Immature natural killer cell (primary cell): Measurements from ENCODE around the gene PHC3. TPM values are rescaled to one million over a fixed set of nuclear protein-coding genes. Genes with fewer than 3 reads are reported as not detected.

Experiments used
- DNase-seq, 3 donors: peaks; one replicate each; pipeline ENCODE4 v3.0.0; 2022; ENCODE audit warnings: mixed read lengths in 1 of 3
- H3K27ac Mint-ChIP-seq, 6 donors: one replicate each; pipeline ENCODE4 v1.8.0; 2020; ENCODE audit warnings: mixed read lengths in 6 of 6, mild to moderate bottlenecking in 5 of 6, inconsistent platforms in 4 of 6, moderate library complexity in 3 of 6
- H3K27me3 Mint-ChIP-seq, 3 donors: one replicate each; pipeline ENCODE4 v1.8.0; 2020 to 2021; ENCODE audit warnings: low read depth in 3 of 3, mild to moderate bottlenecking in 3 of 3, mixed read lengths in 3 of 3, moderate library complexity in 3 of 3, inconsistent platforms in 1 of 3
- H3K36me3 Mint-ChIP-seq, 3 donors: one replicate each; pipeline ENCODE4 v1.8.0; 2020; ENCODE audit warnings: mixed read lengths in 3 of 3, inconsistent platforms in 2 of 3, mild to moderate bottlenecking in 2 of 3
- H3K4me1 Mint-ChIP-seq, 2 donors: one replicate each; pipeline ENCODE4 v1.8.0; 2020; ENCODE audit warnings: inconsistent platforms in 2 of 2, mild to moderate bottlenecking in 2 of 2, mixed read lengths in 2 of 2, moderate library complexity in 1 of 2
- H3K4me3 Mint-ChIP-seq, 5 donors: one replicate each; pipeline ENCODE4 v1.8.0; 2020; ENCODE audit warnings: mild to moderate bottlenecking in 5 of 5, mixed read lengths in 5 of 5, inconsistent platforms in 3 of 5, moderate library complexity in 3 of 5
- H3K9me3 Mint-ChIP-seq, 6 donors: one replicate each; pipeline ENCODE4 v1.8.0; 2020; ENCODE audit warnings: mild to moderate bottlenecking in 6 of 6, mixed read lengths in 6 of 6, inconsistent platforms in 4 of 6, moderate library complexity in 3 of 6
- polyA plus RNA-seq, 3 donors: library from polyadenylated mRNA; unstranded; fragments of 300-500 nt; fragmentation: Illumina TruSeq; gene quantifications; one replicate each; pipeline ENCODE4 v1.2.3, GENCODE V29; 2021

Gene PHC3, protein sequence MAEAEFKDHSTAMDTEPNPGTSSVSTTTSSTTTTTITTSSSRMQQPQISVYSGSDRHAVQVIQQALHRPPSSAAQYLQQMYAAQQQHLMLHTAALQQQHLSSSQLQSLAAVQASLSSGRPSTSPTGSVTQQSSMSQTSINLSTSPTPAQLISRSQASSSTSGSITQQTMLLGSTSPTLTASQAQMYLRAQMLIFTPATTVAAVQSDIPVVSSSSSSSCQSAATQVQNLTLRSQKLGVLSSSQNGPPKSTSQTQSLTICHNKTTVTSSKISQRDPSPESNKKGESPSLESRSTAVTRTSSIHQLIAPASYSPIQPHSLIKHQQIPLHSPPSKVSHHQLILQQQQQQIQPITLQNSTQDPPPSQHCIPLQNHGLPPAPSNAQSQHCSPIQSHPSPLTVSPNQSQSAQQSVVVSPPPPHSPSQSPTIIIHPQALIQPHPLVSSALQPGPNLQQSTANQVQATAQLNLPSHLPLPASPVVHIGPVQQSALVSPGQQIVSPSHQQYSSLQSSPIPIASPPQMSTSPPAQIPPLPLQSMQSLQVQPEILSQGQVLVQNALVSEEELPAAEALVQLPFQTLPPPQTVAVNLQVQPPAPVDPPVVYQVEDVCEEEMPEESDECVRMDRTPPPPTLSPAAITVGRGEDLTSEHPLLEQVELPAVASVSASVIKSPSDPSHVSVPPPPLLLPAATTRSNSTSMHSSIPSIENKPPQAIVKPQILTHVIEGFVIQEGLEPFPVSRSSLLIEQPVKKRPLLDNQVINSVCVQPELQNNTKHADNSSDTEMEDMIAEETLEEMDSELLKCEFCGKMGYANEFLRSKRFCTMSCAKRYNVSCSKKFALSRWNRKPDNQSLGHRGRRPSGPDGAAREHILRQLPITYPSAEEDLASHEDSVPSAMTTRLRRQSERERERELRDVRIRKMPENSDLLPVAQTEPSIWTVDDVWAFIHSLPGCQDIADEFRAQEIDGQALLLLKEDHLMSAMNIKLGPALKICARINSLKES
- 10 to 100 TPM; 18.2 to 37.2 (median 19.0) TPM for polyA plus RNA-seq

DNA sequence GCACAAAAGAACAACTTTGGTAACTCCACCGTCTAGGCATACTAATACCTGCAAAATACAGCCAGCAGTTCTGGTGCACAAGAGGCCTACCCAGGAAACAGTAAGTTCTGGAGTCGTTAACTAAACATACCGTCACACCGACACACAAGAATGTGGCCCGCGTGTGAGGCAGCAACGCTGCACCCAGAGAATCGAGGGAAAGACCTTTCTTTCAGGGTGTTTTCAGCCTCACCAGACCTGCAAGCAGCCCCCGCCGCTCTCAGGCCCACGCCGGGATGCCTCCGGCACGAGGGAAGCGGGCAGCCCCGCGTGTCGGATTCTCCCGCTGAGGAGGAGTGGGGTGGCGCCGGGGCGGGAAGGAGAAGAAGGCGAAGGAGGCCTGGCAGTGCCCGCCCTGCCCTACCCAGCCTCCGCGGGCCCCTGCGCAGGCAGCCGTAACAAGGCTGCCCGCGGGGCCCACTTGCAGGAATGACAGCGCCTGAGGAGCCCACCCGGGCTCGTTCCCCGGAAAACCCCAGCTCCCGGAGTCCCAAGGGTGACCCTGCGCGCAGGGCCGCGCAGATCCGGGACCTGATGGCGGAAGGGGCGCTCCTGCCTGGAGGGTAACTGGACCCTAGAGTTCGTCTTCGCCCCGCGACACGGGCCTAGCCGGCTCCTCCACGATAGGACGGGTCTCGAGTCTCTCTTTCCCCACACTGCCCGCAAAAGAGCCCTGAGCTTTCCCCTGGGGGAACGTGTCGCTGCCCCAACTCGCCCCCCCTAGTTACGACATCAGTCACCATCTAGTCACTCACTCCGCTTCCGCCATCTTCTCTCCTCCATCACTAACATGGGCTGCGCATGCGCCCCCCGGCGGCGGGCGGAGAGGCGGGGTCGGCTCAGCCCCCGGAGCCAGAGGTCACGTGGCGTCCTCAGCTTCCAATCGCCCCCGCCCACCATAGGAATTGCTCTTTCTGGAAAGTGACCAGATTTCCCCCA lies at the start of gene PHC3:
PHC3 (minus strand) TSS at position 826 of the 978 bp plus-strand sequence; CDS start at position 808, 18 bp downstream.
- Mint-ChIP-seq H3K4me1 (peaks cover 26 to 40% of the 10 kb centered on the region in 2 donors), H3K27ac (peak within 1 kb of the TSS; percentile 95 to 100 (median 100)), H3K36me3 (peaks cover 2 to 17% (median 3%) of the 10 kb centered on the region in 3 donors), H3K4me3 (peak within 1 kb of the TSS; percentile 98 to 100 (median 99)), H3K9me3 (no peaks in the 10 kb centered on the region), H3K27me3 (peaks cover 3 to 14% (median 7%) of the 10 kb centered on the region in 3 donors)
- peak; percentile 93 for DNase-seq

DNA sequence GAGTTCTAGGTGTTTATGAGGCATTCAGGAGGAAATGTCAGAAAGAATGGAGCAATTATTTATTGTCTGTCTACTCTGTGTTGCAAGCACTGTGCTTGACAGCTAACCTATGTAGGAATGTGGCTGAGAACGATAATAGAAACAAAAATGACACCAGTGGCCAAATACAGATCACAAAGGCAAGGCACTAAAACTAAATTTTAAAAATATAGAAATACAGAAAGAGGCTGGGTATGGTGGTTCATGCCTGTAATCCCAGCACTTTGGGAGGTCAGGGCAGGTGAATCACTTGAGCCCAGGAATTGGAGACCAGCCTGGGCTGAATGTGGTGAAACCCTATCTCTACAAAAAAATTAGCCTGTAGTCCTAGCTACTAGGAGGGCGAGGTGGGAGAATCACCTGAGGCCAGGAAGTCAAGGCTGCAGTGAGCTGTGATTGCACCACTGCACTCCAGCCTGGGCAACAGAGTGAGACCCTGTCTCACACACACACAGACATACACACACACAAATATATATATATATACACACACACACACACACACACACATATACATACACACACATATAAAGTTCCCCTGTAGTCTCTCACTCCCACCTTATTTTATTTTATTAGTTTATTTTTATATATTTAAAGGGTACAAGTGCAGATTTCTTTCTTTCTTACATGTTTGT lies 46.7 kb upstream of the PHC3 start:
- no peak for DNase-seq
- peaks cover 8 to 10% of the 10 kb centered on the region in 2 donors for H3K4me1 Mint-ChIP-seq
- no peak overlapping the region for H3K27ac Mint-ChIP-seq
- no peaks in the 10 kb centered on the region for H3K9me3 Mint-ChIP-seq
- no peaks in the 10 kb centered on the region for H3K36me3 Mint-ChIP-seq
- no peak overlapping the region for H3K4me3 Mint-ChIP-seq
- no peaks in the 10 kb centered on the region for H3K27me3 Mint-ChIP-seq

DNA sequence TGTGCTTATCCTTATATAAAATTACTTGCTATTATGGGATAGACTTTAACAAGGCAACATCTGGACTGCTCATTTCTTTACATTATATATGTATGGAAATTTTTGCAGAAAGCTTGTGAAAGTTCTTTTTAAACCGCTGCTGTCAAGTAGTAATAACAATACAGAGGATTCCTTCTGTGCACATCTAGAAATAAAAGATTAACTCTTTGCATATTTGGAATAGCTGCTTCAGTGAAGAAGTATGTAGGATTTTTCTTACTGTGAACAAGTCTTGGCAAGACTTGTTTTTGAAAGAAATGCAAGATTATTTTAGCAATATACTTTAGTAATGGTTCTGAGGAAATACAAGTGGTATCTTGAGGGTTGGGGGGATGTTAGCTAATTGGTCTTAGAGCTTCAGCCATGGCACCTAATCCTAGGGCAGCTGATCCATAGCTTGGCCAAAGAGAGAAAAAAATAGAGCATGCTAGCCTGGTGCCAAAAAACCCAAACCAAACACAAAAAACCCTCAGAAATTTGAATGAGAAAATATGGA lies 45.0 kb upstream of the PHC3 start:
- H3K9me3 Mint-ChIP-seq: no peaks in the 10 kb centered on the region
- peaks cover 19 to 23% of the 10 kb centered on the region in 2 donors for H3K4me1 Mint-ChIP-seq
- peaks cover 0 to 2% (median 0%) of the 10 kb centered on the region in 3 donors for H3K27me3 Mint-ChIP-seq
- DNase-seq: no peak
- no peaks in the 10 kb centered on the region for H3K36me3 Mint-ChIP-seq
- no peak overlapping the region for H3K4me3 Mint-ChIP-seq
- H3K27ac Mint-ChIP-seq: no peak overlapping the region

DNA sequence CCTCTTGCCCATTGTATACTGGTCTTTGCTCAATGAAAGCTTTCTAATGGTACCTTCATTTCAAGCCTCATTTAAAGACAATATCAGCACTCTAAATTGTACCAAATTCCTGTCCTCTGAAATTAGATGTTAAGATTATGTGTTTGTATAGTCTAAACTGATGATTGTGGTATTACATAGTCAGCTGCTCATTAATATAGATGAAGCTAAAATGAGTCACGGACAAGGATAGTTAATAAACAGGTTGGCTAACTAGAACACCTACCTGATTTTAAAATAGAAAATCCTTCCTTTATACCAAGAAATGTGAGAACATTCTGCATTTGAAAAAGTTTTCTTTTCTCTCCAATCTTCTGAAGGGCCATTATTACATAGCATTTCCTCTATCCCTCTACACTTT lies 43.6 kb upstream of the PHC3 start:
- no peak overlapping the region for H3K27ac Mint-ChIP-seq

DNA sequence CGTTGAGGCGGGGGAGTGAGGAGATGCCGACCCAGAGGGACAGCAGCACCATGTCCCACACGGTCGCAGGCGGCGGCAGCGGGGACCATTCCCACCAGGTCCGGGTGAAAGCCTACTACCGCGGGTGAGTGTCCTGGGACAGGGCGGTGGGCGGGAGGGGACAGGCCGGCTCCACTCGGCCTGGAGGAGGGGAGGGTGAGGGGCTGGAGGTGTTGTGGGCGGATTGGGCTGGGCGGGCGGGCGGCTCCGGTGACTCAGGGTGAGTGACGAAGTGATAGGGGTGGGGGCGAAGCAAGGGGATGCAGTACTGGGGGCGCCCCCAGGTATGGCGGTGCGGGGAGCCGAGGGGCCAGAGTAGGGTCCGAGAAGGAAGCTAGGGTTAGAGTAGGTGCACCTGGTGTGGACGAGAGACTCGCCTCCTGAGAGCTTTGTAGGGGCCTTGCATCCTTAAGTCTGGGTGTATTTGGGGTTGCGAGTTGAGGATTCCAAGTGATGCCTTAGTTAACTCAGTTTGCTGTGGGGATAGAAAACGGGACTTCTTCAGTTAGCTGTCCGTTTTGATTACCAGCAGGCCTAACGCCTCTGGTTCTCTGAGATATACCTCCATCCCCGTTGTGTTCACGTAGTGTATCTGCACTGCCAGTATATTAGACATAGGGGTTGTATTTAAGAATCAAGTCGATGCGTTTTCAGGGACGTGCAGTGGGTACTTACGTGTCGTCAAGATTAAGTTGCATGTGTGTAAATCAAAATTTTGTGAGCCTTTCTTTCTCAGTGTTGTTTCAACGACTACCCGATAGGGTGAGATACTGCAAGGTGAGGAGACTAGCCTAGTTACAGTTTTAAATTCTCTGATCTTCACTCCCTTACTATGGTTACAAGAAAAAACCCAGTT lies 41.4 kb upstream of the PHC3 start:
- Mint-ChIP-seq H3K36me3 (no peaks in the 10 kb centered on the region), H3K4me1 (peaks cover 19 to 28% of the 10 kb centered on the region in 2 donors), H3K4me3 (peak overlapping the region; percentile 87 to 97 (median 92)), H3K9me3 (no peaks in the 10 kb centered on the region), H3K27ac (peak overlapping the region; percentile 86 to 94 (median 90)), H3K27me3 (peaks cover 0 to 3% (median 2%) of the 10 kb centered on the region in 3 donors)
- DNase-seq: peak; percentile 9 to 22 (median 11)

More for the DNA sequence above, 43.6 kb upstream of the PHC3 start:
- Mint-ChIP-seq H3K4me1 (peaks cover 19 to 28% of the 10 kb centered on the region in 2 donors), H3K36me3 (no peaks in the 10 kb centered on the region), H3K4me3 (no peak overlapping the region), H3K9me3 (no peaks in the 10 kb centered on the region), H3K27me3 (peaks cover 0 to 2% (median 0%) of the 10 kb centered on the region in 3 donors)
- no peak for DNase-seq

DNA sequence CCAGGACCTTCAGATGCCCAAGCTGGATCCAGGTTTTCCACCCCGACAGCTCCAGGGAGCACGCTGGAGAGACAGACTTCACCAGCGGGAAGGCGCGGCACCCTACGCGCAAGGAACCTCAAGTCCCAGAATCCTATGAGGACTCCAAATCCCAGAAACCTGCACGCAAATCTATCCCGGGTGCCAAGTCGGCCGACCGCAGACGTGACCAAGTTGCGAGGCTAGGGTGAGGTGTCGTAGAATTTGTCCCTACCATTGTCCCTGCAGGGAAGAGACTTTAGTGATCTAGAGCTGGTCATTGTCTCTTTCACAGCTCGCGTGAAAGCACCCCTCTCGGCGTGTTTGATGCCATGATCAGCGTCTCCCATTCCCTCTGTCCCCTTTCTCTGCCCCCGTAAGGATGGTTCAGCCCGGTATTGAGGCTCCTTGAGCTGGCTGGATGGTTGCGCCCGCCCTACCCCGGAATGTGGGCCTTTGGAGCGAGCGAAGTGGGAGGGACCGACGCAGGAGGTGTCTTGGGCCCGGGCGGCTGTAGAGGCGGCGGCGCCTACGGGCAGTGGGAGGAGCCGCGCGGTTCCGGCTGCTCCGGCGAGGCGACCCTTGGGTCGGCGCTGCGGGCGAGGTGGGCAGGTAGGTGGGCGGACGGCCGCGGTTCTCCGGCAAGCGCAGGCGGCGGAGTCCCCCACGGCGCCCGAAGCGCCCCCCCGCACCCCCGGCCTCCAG lies 40.6 kb upstream of the PHC3 start, which contains the start of gene PRKCI:
PRKCI (plus strand) TSS at position 501 of the 723 bp plus-strand sequence. CDS start 246 bp downstream, outside the sequence.
- Mint-ChIP-seq H3K27me3 (peaks cover 0 to 3% (median 2%) of the 10 kb centered on the region in 3 donors), H3K27ac (peak within 1 kb of the TSS; percentile 86 to 94 (median 90)), H3K4me3 (peak within 1 kb of the TSS; percentile 87 to 97 (median 92)), H3K36me3 (no peaks in the 10 kb centered on the region), H3K9me3 (no peaks in the 10 kb centered on the region), H3K4me1 (peaks cover 19 to 28% of the 10 kb centered on the region in 2 donors)
- peak; percentile 78 to 85 (median 81) for DNase-seq

DNA sequence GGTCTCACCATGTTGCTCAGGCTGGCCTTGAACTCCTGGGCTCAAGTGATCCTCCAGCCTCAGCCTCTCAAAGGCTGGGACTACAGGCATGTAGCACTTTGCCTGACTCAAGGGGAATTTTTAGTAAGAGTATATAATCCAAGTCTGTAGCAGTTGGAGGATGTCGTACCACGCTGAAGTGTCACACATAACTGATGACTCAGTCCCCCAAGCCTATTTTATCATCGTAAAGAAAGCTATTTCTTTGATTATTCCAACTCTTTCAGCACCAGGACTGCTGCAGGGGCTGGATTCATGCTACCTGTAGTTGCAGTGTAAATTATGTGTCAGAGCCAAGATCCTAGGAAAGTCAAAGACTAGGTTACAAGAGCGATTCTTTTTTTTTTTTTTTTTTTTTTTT lies 39.3 kb upstream of the PHC3 start:
- Mint-ChIP-seq H3K4me1 (peaks cover 19 to 28% of the 10 kb centered on the region in 2 donors), H3K27me3 (peaks cover 0 to 5% (median 2%) of the 10 kb centered on the region in 3 donors), H3K4me3 (peak overlapping the region; percentile 51 to 92 (median 62)), H3K9me3 (no peaks in the 10 kb centered on the region), H3K36me3 (no peaks in the 10 kb centered on the region), H3K27ac (peak overlapping the region in 1 of 6 donors; percentile 26)
- DNase-seq: no peak

DNA sequence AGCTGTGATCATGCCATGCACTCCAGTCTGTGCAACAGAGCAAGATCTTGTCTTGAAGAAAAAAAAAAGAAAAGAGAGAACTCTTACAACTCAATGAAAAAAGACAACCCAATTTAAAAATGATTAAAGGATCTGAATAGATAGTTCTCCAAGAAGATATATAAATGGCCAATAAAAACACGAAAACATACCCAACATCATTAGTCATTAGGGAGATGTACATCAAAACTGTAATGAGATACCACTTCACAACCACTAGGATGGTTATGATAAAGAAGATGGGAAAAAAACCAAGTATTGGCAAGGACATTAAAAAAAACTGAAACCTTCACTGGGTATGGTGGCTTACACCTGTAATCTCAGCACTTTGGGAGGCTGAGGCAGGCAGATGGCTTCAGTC lies 38.3 kb upstream of the PHC3 start:
- H3K27me3 Mint-ChIP-seq: peaks cover 0 to 5% (median 2%) of the 10 kb centered on the region in 3 donors
- peak overlapping the region in 4 of 5 donors; percentile 1 to 27 (median 10) for H3K4me3 Mint-ChIP-seq
- DNase-seq: no peak
- H3K36me3 Mint-ChIP-seq: no peaks in the 10 kb centered on the region
- no peaks in the 10 kb centered on the region for H3K9me3 Mint-ChIP-seq
- H3K4me1 Mint-ChIP-seq: peaks cover 19 to 28% of the 10 kb centered on the region in 2 donors
- H3K27ac Mint-ChIP-seq: no peak overlapping the region

DNA sequence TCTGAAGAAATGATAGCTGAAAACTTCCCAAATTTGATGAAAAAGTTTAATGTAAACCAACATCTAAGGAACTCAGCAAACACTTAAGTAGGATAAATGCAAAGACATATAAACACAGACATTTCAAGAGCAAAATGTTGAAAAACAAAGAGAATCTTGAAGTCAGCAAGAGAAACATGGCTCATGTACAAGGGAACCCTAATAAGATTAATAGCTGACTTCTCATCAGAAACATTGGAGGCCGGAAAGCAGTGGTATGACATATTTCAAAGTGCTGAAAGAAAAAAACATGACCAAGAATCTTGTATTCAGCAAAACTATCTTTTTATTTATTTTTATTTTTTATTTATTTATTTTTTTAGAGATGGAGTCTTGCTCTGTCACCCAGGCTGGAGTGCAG lies 30.1 kb upstream of the PHC3 start:
- H3K4me3 Mint-ChIP-seq: no peak overlapping the region
- H3K36me3 Mint-ChIP-seq: no peaks in the 10 kb centered on the region
- H3K4me1 Mint-ChIP-seq: no peaks in the 10 kb centered on the region
- H3K27me3 Mint-ChIP-seq: peaks cover 0 to 9% (median 4%) of the 10 kb centered on the region in 3 donors
- DNase-seq: no peak
- no peaks in the 10 kb centered on the region for H3K9me3 Mint-ChIP-seq
- no peak overlapping the region for H3K27ac Mint-ChIP-seq

DNA sequence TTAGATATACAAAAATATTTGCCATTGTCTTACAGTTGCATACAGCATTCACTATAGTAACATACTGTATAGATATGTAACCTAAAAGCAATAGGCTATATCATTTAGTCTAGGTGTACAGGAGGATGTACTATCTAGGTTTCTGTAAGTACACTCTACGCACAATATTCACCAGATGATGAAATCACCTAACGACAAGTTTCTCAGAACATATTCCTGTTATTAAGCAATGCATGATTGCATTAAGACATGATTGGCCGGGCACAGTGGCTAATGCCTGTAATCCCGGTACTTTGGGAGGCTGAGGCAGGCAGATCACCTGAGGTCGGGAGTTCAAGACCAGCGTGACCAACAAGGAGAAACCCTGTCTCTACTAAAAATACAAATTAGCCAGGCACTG lies 26.2 kb upstream of the PHC3 start:
- peaks cover 2 to 12% (median 8%) of the 10 kb centered on the region in 3 donors for H3K27me3 Mint-ChIP-seq
- H3K36me3 Mint-ChIP-seq: no peaks in the 10 kb centered on the region
- peaks cover 0 to 2% (median 0%) of the 10 kb centered on the region in 6 donors for H3K9me3 Mint-ChIP-seq
- H3K27ac Mint-ChIP-seq: no peak overlapping the region
- no peak overlapping the region for H3K4me3 Mint-ChIP-seq
- no peaks in the 10 kb centered on the region for H3K4me1 Mint-ChIP-seq
- no peak for DNase-seq
